Measurements from ENCODE around the gene CCDC170. TPM values are rescaled to one million over a fixed set of nuclear protein-coding genes. Genes with fewer than 3 reads are reported as not detected.

CCDC170 gene
- total RNA-seq, 1 experiment from 2014 or later: 0.06 TPM

- DNase-seq (ENCODE audit: low read depth): no peak
These were observed 162.6 kb downstream of the CCDC170 start for GRCh38 chr6:151656392-151656791.

GRCh38 chr6:151658091-151658490 is 164.3 kb downstream of the CCDC170 start:
- DNase-seq (ENCODE audit: low read depth): no peak

GRCh38 chr6:151659212-151659611 is 165.4 kb downstream of the CCDC170 start:
- no peak for DNase-seq (ENCODE audit: low read depth)

- DNase-seq (ENCODE audit: low read depth): no peak
These were observed 167.7 kb downstream of the CCDC170 start for GRCh38 chr6:151661509-151661908.

- no peak for DNase-seq (ENCODE audit: low read depth)
These were observed 168.1 kb downstream of the CCDC170 start for GRCh38 chr6:151661928-151662327.

GRCh38 chr6:151663559-151663958 is 169.7 kb downstream of the CCDC170 start:
- no peak for DNase-seq (ENCODE audit: low read depth)

- DNase-seq (ENCODE audit: low read depth): no peak
These were observed 170.6 kb downstream of the CCDC170 start for GRCh38 chr6:151664390-151664789.

GRCh38 chr6:151665329-151665728 is 171.5 kb downstream of the CCDC170 start:
- DNase-seq (ENCODE audit: low read depth): no peak

- DNase-seq (ENCODE audit: low read depth): no peak
These were observed 172.7 kb downstream of the CCDC170 start for GRCh38 chr6:151666526-151666925.

GRCh38 chr6:151669208-151669560 is 175.4 kb downstream of the CCDC170 start:
- DNase-seq (ENCODE audit: low read depth): no peak

GRCh38 chr6:151670116-151670515 is 176.3 kb downstream of the CCDC170 start:
- no peak for DNase-seq (ENCODE audit: low read depth)

Other genes with a start within 250 kb of the CCDC170 start
- gene ZBTB2, start 102.5 kb upstream of the CCDC170 start, total RNA-seq (2014; rRNA removed): 12.5 and 14.1 TPM in 2 replicates
- 24.1 and 27.7 TPM in 2 replicates for gene RMND1, start 41.9 kb upstream of the CCDC170 start, total RNA-seq (2014; rRNA removed)